ENCODE measurements around the gene PTMA.

The PTMA gene

DNA sequence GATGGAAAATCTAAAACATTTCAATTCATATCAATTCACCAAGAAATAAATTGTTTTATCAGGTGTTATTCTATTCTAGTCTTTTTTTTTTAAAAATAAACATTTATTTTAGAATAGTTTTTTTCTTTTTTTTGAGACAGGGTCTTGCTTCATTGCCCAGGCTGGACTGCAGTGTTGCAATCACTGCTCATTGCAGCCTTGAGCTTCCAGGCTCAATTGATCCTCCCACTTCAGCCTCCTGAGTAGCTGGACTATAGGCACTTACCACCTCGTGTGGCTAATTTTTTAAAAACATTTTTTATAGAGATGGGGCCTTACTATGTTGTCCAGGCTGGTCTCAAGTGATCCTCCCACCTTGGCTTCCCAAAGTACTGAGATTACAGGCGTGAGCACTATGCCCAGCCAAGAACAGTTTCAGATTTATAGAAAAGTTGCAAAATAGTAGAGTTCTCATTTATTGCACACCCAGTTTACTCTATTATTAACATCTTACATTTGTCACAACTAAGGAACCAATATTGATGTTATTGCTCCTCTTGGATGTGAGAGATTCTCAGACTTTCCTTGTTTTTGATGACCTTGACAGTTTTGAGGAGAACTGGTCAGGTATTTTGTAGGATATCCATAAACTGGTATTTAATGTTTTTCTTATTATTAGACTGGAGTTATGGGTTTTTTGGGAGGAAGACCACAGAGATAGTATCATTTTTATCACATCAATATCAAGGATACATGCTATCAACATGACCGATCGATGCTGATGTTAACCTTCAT is 42.9 kb downstream of the PTMA start:
- no peaks in the 10 kb centered on the region for H3K79me2 ChIP-seq (ENCODE audit: low read length)
- H3K36me3 ChIP-seq (replicated peaks; ENCODE audit: low read depth, low read length), result no peaks in the 10 kb centered on the region
- H3K9ac ChIP-seq (ENCODE audit: low read length), result no peak overlapping the region

GRCh38 chr2:231752061-231752460 is 43.7 kb downstream of the PTMA start:
- TF ChIP-seq EZH2phosphoT487 (IDR thresholded peaks at IDR 0.05; ENCODE audit: low read depth), result no peak
- TF ChIP-seq CTCF (IDR thresholded peaks at IDR 0.05; ENCODE audit: low read depth, low read length), result no peak
- no peaks in the 10 kb centered on the region for H4K20me1 ChIP-seq (ENCODE audit: insufficient read depth, low read length)
- H3K9me3 ChIP-seq (ENCODE audit: insufficient read depth, low read length), result no peaks in the 10 kb centered on the region
- H3K36me3 ChIP-seq (replicated peaks; ENCODE audit: low read depth, low read length), result no peaks in the 10 kb centered on the region
- no peak overlapping the region for H3K9ac ChIP-seq (ENCODE audit: low read length)
- no peaks in the 10 kb centered on the region for H3K4me1 ChIP-seq (ENCODE audit: low read length)
- H3K27ac ChIP-seq (ENCODE audit: low read length), result no peak overlapping the region
- H3K79me2 ChIP-seq (ENCODE audit: low read length), result no peaks in the 10 kb centered on the region
- no peak overlapping the region for H3K4me2 ChIP-seq (ENCODE audit: low read length)
- no peaks in the 10 kb centered on the region for H3K27me3 ChIP-seq (ENCODE audit: low read depth, low read length)
- no peak overlapping the region for H2AFZ ChIP-seq (ENCODE audit: low read depth, low read length)
- no peak overlapping the region for H3K4me3 ChIP-seq (ENCODE audit: low read length)

More for the DNA sequence above, 42.9 kb downstream of the PTMA start:
- H3K9me3 ChIP-seq (ENCODE audit: insufficient read depth, low read length), result no peaks in the 10 kb centered on the region
- H3K27me3 ChIP-seq (ENCODE audit: low read depth, low read length), result no peaks in the 10 kb centered on the region
- no peak overlapping the region for H3K4me2 ChIP-seq (ENCODE audit: low read length)
- H3K4me1 ChIP-seq (ENCODE audit: low read length), result no peaks in the 10 kb centered on the region
- no peak overlapping the region for H3K4me3 ChIP-seq (ENCODE audit: low read length)
- no peak for TF ChIP-seq CTCF (IDR thresholded peaks at IDR 0.05; ENCODE audit: low read depth, low read length)
- TF ChIP-seq EZH2phosphoT487 (IDR thresholded peaks at IDR 0.05; ENCODE audit: low read depth), result no peak
- no peaks in the 10 kb centered on the region for H4K20me1 ChIP-seq (ENCODE audit: insufficient read depth, low read length)
- no peak overlapping the region for H3K27ac ChIP-seq (ENCODE audit: low read length)
- no peak overlapping the region for H2AFZ ChIP-seq (ENCODE audit: low read depth, low read length)

- no peaks in the 10 kb centered on the region for H3K27me3 ChIP-seq (ENCODE audit: low read depth, low read length)
- no peak overlapping the region for H3K27ac ChIP-seq (ENCODE audit: low read length)
- H3K79me2 ChIP-seq (ENCODE audit: low read length), result no peaks in the 10 kb centered on the region
- H2AFZ ChIP-seq (ENCODE audit: low read depth, low read length), result no peak overlapping the region
- H3K4me1 ChIP-seq (ENCODE audit: low read length), result no peaks in the 10 kb centered on the region
- H4K20me1 ChIP-seq (ENCODE audit: insufficient read depth, low read length), result no peaks in the 10 kb centered on the region
- TF ChIP-seq CTCF (IDR thresholded peaks at IDR 0.05; ENCODE audit: low read depth, low read length), result no peak
- no peak for TF ChIP-seq EZH2phosphoT487 (IDR thresholded peaks at IDR 0.05; ENCODE audit: low read depth)
- no peaks in the 10 kb centered on the region for H3K9me3 ChIP-seq (ENCODE audit: insufficient read depth, low read length)
- H3K4me3 ChIP-seq (ENCODE audit: low read length), result no peak overlapping the region
- H3K36me3 ChIP-seq (replicated peaks; ENCODE audit: low read depth, low read length), result no peaks in the 10 kb centered on the region
- H3K4me2 ChIP-seq (ENCODE audit: low read length), result no peak overlapping the region
- H3K9ac ChIP-seq (ENCODE audit: low read length), result no peak overlapping the region
These were observed 53.4 kb downstream of the PTMA start for GRCh38 chr2:231761735-231762134.

Data from OCI-LY3 (cell line).